Urothelium cell line (cell line): ENCODE measurements around the gene FBXL19.
A peak's percentile ranks its signal among the peaks of the same experiment; 100 is the strongest.

Experiments used
- DNase-seq: peaks from one replicate; pipeline ENCODE4 v3.0.0; 2011; ENCODE audit warnings: low spot score, mixed read lengths
- FAIRE-seq: peaks from 2 replicates; lab custom pipeline; 2011; peaks lifted over from hg19 to GRCh38; lab: Jason Lieb, UNC

FBXL19 gene

DNA sequence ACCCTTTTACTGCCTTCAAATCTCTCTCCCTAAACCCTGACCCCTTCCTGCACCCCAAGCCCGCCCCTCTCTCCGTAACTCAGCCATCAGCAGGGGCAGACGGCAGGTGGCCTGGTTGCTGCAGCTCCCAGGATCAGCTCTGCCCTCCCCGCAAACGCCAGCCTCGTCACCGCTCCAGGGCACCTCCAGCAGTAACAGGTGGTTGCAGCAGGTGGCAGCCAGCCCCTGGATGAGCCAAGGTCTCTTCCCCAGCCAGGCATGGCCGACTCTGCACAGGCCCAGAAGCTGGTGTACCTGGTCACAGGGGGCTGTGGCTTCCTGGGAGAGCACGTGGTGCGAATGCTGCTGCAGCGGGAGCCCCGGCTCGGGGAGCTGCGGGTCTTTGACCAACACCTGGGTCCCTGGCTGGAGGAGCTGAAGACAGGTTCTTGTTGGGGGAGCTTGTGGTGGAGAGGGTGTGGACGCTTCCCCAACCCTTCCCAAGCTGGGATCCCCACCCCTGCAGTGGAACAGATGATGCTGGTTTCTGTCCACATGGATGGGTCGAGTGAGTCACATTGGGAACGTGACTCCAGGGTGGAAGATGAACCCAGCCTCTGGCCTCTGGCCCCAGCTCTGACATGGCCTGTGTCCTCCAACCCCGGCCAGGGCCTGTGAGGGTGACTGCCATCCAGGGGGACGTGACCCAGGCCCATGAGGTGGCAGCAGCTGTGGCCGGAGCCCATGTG, 62.2 kb downstream of the FBXL19 start:
- no peak for FAIRE-seq
- DNase-seq, result no peak

DNA sequence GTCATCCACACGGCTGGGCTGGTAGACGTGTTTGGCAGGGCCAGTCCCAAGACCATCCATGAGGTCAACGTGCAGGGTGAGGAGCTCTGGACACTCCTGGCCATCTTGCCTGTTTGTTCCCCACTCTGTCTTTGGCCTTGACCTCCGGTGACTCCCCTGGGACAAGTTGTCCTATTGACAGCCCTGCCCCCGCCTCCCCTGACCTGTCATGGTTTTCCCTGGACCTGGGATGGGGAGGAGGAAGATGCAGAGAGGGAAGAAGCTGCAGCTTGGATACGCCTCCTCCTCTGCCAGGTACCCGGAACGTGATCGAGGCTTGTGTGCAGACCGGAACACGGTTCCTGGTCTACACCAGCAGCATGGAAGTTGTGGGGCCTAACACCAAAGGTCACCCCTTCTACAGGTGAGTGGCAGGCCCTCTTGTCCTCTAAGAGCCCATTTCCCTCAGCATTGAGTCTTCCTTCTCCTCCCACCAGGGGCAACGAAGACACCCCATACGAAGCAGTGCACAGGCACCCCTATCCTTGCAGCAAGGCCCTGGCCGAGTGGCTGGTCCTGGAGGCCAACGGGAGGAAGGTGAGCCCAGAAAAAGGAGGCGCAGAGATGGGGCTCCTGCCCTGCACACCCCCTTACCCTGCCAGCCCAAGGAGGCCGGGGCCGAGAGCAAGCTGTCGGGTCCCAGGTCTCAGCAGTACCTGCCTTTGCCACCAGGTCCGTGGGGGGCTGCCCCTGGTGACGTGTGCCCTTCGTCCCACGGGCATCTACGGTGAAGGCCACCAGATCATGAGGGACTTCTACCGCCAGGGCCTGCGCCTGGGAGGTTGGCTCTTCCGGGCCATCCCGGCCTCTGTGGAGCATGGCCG, 63.0 kb downstream of the FBXL19 start:
- FAIRE-seq, result no peak

DNA sequence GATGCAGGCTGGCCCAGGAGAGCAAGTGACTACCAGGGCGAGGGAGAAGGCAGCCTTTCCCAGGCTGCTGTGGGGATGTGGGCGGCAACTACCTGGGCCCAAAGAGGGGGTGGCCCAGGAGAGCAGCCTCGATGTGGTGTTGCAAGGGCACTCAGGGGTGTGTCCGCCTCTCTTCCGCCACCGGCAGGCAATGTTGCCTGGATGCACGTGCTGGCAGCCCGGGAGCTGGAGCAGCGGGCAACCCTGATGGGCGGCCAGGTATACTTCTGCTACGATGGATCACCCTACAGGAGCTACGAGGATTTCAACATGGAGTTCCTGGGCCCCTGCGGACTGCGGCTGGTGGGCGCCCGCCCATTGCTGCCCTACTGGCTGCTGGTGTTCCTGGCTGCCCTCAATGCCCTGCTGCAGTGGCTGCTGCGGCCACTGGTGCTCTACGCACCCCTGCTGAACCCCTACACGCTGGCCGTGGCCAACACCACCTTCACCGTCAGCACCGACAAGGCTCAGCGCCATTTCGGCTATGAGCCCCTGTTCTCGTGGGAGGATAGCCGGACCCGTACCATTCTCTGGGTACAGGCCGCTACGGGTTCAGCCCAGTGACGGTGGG, 64.3 kb downstream of the FBXL19 start:
- DNase-seq (no peak), FAIRE-seq (no peak)

More for the DNA sequence above, 63.0 kb downstream of the FBXL19 start:
- DNase-seq, result no peak

DNA sequence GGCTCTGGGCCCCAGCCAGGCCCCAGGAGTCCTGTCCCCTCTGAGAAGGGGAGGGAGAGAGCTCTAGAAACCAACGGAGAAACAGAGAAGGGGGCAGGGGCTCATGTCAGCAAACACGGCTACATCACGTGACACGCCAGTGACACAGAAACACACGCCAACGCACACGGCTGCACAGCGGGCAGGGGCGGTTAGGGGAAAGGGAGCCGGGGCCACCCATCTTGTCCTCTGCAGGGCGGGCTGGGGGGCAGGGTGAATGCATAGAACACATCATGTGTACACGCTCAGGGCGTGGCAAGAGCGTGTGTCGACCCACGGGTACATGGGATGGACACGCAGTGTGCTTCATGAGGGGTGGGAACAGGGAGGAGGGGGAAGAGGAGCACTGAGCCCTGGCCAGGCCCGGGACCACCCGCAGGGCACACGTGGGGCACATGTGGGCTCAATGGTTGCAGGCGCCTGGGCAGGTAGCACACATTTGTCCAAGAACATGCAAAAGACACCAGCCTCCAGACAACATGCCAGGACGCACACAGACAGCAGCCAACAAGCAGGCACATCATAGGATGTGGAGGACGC, 66.2 kb downstream of the FBXL19 start:
- FAIRE-seq (peak; percentile 35), DNase-seq (no peak)

DNA sequence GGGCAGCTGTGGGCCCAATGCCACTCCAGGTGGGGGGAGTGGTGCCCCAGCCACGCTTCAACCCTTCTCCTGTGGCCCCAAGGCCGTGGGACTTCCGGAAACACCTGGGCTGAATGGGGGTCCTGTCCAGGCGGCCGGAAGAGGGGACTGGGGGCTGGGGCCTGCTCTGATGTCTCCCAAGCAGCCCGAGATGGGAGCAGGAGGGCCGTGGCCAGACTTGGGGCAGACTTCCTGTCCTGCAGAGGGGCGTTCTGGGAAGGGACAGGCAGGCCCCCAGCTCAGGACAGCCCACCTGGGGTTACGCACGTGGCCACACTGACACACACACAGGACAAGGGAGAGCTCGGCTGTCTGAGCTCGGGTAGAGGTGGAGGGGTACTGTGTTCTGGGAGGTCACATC, 66.7 kb downstream of the FBXL19 start:
- DNase-seq (no peak), FAIRE-seq (no peak)

DNA sequence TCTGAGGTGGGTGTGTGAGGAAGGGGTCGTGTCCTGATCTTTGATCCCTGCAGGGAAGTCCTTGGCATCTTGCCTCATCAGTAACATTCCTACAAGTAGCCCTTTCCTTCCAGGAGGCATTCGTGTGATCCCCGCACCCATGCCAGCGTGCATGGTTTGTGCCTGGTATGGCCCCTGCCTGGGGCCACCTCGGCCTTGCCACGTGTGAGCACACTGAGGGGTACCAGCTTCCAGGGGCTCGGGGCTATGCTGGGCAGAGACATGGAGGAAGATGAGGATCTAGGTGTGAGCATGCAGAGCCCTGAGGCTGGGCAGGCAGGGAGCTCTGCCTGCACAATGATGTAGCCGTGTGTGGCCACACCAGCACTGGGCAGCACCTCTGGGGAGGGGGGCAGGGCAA, 67.7 kb downstream of the FBXL19 start:
- DNase-seq (no peak), FAIRE-seq (no peak)

DNA sequence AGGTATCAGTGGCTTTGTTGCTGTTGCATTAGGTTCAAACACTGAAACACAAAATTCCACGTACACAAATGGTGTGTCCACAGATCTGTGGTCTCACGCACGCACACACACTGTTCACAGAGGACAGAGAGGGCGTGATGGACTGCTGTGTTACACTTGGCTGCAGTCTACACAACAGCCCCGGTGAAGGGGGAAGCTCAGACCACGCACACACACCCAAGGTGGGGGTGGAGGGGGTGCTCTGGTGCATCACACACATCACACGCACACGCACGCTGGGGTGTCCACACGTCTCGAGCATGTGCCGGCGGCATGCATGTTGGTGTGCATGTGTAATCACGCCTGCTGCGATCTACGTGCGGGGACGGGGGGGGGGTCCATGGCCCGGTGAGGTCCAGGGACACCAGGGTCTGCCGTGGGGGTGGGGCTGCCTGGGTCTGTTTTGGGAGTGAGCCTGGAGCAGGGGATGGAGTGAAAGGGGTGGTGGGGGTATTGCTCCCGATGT, 69.0 kb downstream of the FBXL19 start:
- no peak for DNase-seq
- FAIRE-seq, result no peak

DNA sequence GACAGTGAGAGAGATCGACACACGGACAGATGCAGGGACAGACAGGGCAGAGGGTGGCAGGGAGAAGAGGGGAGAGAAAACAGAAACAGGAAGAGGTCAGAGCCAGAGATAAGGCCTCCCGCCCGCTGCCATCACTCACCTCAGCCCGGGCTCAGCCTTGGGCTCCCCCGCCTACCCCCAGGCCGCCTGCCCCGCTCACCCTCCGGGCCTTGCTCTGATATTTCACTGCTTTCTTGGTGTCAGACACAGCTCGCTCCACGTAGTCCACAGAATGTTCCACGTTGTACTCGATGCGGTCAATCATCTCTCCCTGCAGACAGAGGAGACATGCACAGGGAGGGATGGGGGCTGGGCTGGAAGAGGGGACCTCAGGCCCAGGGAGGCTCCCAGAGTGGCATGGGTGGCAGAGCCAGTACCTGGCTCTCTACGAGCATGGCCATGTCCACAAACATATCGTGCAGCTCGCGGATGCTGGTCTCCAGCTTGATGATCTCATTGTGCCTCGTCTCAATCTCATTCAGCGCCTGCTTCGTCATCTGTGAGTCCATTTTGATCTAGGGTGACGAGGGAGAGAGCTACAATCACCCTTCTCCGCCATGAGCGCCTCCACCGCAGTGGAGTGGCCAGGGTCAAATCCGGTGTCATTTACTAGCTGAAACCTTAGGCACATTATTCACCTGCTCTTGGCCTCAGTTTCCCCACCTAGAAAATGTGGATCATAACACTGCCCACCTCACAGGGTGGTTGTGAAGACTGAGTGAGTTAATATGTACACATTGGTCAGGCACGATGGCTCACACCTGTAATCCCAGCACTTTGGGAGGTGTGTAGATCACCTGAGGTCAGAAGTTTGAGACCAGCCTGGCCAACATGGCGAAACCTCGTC, 69.8 kb downstream of the FBXL19 start:
- FAIRE-seq, result no peak
- no peak for DNase-seq

DNA sequence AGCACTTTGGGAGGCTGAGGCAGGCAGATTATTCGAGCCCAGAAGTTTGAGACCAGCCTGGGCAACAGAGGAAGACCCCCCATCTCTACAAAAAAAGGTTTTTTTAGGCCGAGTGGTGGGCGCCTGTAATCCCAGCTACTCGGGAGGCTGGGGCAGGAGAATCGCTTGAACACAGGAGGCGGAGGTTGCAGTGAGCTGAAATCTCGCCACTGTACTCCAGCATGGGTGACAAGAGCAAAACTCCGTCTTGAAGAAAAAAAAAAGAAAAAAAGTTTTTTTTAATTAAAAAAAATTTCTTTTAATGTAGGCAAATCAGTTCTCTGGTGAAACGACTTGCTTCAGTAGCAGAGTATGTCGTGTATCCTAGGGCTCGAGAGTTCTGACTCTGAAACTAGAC, 72.6 kb downstream of the FBXL19 start:
- DNase-seq (no peak), FAIRE-seq (no peak)

DNA sequence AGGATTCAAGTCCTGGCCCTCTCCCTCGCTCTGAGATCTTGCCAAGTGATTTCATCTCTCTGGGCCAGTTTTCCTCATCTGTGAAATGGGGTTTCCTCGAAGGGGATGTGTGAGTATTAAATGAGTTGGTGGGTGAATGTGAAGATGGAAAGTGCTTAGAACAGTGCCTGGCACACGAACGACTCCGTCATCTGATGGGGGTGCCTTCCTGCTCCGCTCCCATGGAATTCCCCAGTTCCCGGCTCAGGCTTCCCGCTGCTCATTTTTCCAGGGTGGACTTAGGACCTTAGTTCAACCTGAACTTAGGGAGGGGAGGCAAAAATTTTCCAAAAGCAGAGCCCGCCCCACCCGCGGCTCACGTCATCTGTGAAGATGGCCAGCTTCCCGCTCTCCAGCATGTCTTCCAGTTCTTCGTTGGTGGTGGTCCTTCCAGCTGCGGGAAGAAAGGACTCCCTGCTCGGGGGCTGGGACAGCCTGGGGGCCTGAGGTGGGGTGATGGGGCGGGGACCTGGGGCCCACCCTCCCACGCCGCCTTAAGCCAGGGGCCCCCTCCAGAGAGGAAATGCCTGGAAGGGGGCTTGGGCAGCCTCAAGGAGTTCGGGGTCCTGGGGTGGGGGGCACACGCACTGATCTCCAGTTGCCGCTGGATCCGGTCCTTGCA, 73.1 kb downstream of the FBXL19 start:
- DNase-seq (no peak), FAIRE-seq (no peak)

DNA sequence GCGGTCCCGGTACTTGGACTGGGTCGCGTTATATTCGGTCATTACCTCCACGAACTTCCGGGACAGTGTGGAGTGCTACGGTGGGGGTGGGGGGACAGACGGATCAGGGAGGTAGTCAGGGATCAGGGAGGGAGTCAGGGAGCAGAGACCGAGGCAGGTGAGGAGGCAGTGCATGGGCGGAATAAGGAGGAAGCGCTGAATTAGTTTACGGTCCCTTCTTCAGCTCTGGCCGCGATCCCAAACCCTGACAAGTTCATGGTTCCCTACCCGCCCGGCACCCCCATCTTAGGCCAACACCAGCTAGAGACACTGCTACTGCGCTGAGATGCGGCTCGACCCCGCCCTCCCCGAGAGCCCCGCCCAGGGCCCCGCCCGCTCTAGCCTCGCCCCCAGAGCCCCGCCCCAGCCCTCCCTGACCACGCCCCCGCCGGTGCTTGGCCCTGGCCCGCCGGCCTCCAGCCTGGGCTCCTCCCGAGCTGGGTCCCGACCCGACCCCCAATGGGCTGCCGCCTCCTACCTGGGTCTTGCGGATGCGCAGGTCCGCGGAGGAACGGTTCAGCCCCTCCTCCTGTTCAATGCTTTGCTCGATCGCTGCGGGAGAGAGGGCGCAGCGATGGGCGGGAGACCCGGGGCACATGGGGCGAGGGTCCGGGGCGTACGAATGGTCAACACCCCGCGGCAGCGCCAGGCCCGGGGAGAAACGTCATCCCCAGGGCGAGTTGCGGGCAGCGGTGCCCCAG, 73.8 kb downstream of the FBXL19 start:
- DNase-seq (no peak), FAIRE-seq (no peak)

DNA sequence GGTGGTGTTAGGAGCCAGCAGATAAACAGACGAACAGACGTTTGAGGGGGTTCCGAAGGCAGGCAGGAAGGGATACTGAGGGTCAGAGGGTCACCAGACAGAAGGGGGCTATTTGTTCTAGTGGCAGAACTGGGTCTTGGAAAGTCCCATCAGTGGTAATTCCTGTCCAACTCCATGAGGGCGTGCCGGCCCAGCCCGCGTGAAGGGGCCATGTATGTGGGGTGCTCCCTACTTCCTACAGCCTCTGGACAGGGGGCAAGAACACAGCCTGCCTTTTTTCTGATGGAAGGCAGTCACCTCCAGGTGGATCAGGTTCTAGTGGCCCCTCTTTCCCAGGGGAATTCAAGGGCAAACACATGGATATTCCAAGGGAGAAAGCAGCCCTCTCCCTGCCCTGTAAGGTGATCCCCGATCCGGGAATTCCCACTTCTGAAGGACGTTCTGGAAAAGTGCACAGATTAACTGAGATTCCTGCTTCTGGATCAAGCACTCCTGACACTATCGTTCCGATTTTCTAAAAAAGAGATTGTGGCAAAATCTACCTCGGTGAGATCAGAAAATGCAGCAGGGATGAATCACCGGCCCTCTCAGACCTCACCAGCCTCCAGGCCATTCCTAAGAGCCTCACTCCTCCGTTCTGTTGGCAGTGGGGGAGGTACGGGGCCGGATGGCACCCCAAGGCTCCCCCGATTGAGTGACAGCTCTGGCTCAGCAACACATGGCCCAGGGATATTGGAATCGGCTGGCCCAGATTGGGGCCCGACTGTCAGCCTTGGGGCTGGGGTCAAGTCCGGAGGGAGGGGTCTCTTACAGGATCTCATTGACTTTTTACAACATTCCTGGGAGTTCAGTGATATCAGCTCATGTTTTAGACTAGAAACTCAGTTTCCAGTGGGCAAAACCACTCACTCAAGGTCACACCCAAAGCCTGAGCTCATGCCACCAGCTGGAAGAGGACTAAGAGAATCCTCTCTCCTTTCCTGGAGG, 74.6 kb downstream of the FBXL19 start:
- FAIRE-seq (no peak), DNase-seq (peak; percentile 73)
